Esophagus squamous epithelium (tissue), 5 donors: Measurements from ENCODE around the gene CD6. TPM values are rescaled to one million over a fixed set of nuclear protein-coding genes. Genes with fewer than 3 reads are reported as not detected.

Experiments used
- DNase-seq: peaks from one replicate; lab custom pipeline; 2025; lab: John Stamatoyannopoulos, UW
- H3K27ac ChIP-seq, 4 donors: fragments of 200-600 bp; sonication (generic); one replicate each; pipeline ENCODE4 v1.5.1; 2016 to 2019; ENCODE audit warnings: mild to moderate bottlenecking in 1 of 4
- H3K27me3 ChIP-seq, 4 donors: fragments of 200-600 bp; sonication (generic); 1 replicate in 3 of 4; 2 replicates in 1 of 4; pipeline versions ENCODE4 v1.5.1 to v1.6.0; 2017 to 2021; ENCODE audit warnings: antibody characterized with exemption in 1 of 4
- H3K36me3 ChIP-seq, 3 donors: fragments of 200-600 bp; sonication (generic); one replicate each; pipeline ENCODE4 v1.5.1; 2016 to 2019
- H3K4me1 ChIP-seq, 3 donors: fragments of 200-600 bp; sonication (generic); one replicate each; pipeline ENCODE4 v1.5.1; 2017 to 2019
- H3K4me3 ChIP-seq, 4 donors: fragments of 200-600 bp; sonication (generic); 1 replicate in 3 of 4; 2 replicates in 1 of 4; pipeline ENCODE4 v1.5.1; 2016 to 2019; ENCODE audit warnings: mild to moderate bottlenecking in 2 of 4, moderate library complexity in 1 of 4
- H3K9me3 ChIP-seq, 3 donors: fragments of 200-600 bp; sonication (generic); one replicate each; pipeline ENCODE4 v1.5.1; 2016 to 2019
- CTCF ChIP-seq, 6 experiments: fragments of 450-650 bp in 4 of 6; fragments of 200-600 bp in 2 of 6; sonication (generic) in 2 of 6; IDR thresholded peaks; one replicate each; pipeline ENCODE4 v1.5.1; 2016 to 2019; ENCODE audit warnings: antibody characterized with exemption in 6 of 6, mild to moderate bottlenecking in 4 of 6, moderate library complexity in 4 of 6
- POLR2A ChIP-seq, 4 donors: fragments of 450-650 bp; IDR thresholded peaks; one replicate each; pipeline ENCODE4 v1.6.1; 2017; ENCODE audit warnings: antibody characterized with exemption in 4 of 4, mild to moderate bottlenecking in 4 of 4, moderate library complexity in 3 of 4
- WGBS, 2 donors: methylation state at CpG; one replicate each; pipeline ENCODE4 v1.1.5; 2018; 5-methylcytosine and 5-hydroxymethylcytosine counted together
- intact Hi-C: fragments of 100-400 bp; cut with DNase I; formaldehyde crosslinking; loops from one replicate; pipeline ENCODE4 v1.15.0; 2022
- total RNA-seq, 4 donors: library from RNA; depleted of rRNA; stranded (reverse); fragments of >200 nt; gene quantifications; one replicate each; pipeline ENCODE4 v1.1.0, GENCODE V29; 2016
- donor health status: DM: yes; HTN: yes; CAD: no.

CD6 gene
- total RNA-seq, 4 donors from 2014 or later = 0.79 to 4.4 (median 1.4) TPM

DNA sequence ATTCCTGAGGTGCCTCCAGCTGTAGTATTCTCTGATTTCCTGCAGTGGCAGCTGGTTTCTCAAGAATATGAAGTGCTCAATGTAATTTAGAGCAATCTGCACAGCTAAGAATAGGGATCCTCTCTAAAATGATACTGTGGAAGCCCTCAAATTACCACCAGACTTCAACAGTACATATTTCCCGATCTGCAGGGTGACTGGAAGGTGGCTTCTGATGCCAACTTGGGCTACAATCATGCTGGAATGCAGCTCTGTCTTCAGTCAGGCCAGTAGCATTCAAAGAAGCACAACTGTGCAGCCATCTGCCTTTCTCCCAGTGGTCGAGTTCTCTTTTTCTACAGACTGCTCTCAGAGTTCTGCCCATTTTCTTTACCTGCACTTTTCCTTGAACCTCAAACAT is 75.4 kb downstream of the CD6 start:
- 42 to 78% methylated on average over 2 of the region's 2 CpGs for WGBS, 2 donors
- H3K4me3 ChIP-seq = no peak overlapping the region
- intact Hi-C loops = no loop called here
- H3K27ac ChIP-seq = no peak overlapping the region
- peaks cover 0 to 9% (median 5%) of the 10 kb centered on the region in 3 donors for H3K4me1 ChIP-seq
- no peak for TF ChIP-seq CTCF (IDR thresholded peaks at IDR 0.05)
- no peak for TF ChIP-seq POLR2A (IDR thresholded peaks at IDR 0.05)
- no peak for DNase-seq
- H3K9me3 ChIP-seq = no peaks in the 10 kb centered on the region
- H3K27me3 ChIP-seq = no peaks in the 10 kb centered on the region
- no peaks in the 10 kb centered on the region for H3K36me3 ChIP-seq

DNA sequence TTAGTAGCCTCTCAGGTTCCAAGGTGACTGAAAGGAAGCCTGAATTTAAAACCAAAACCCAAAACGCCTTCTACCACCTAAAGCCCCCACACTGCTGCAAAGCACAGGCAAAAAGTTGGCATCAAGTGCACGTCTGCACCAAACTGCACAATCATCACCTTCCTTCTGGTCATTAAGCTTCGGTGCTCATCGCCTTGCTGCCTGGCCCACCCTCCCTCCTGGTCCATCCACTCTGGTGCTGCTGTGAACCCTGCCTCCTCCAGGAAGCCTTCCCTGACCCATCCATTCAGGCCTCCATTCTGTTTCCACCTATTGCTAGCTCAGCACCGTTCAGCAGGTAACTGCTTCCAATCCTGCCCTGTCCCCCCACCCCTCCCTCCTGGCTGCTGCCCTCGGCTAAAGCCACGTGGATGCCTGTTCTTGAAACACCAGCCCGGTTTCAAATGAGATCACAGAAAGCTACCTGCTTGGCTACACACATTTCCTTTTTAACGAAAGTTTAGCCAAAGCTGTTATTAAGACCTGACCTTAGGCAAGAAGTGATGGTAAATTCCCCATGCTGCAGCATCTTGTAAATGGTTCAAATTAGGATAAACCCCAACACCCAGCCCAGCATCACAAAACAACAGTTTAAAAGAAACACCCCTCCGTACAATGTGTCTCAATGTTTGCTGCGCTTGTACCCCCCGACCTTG is 77.0 kb downstream of the CD6 start:
- intact Hi-C loops = no loop called here
- no peak for DNase-seq
- no peak overlapping the region for H3K4me3 ChIP-seq
- no peaks in the 10 kb centered on the region for H3K36me3 ChIP-seq
- 71 to 77% methylated on average over 10 to 11 of the region's 12 CpGs for WGBS, 2 donors
- H3K27me3 ChIP-seq = no peaks in the 10 kb centered on the region
- H3K9me3 ChIP-seq = no peaks in the 10 kb centered on the region
- H3K4me1 ChIP-seq = no peaks in the 10 kb centered on the region
- TF ChIP-seq CTCF (IDR thresholded peaks at IDR 0.05) (no peak), POLR2A (IDR thresholded peaks at IDR 0.05) (no peak)
- H3K27ac ChIP-seq = no peak overlapping the region

- no peak for DNase-seq
- no peak for TF ChIP-seq CTCF (IDR thresholded peaks at IDR 0.05)
- TF ChIP-seq POLR2A (IDR thresholded peaks at IDR 0.05) = no peak
- intact Hi-C loops = no loop called here
- H3K9me3 ChIP-seq = no peaks in the 10 kb centered on the region
- no peaks in the 10 kb centered on the region for H3K27me3 ChIP-seq
- no peaks in the 10 kb centered on the region for H3K36me3 ChIP-seq
- no peak overlapping the region for H3K4me3 ChIP-seq
- no peak overlapping the region for H3K27ac ChIP-seq
- WGBS, 2 donors = 59 to 61% methylated on average over 4 of the region's 4 CpGs
- no peaks in the 10 kb centered on the region for H3K4me1 ChIP-seq
Measured at GRCh38 chr11:61049063-61049377, 77.5 kb downstream of the CD6 start.

GRCh38 chr11:61049859-61050258 is 78.4 kb downstream of the CD6 start:
- intact Hi-C loops = no loop called here

More at GRCh38 chr11:61049859-61050258, 78.4 kb downstream of the CD6 start:
- Histone ChIP-seq H3K27ac (no peak overlapping the region), H3K36me3 (no peaks in the 10 kb centered on the region), H3K4me3 (no peak overlapping the region), H3K4me1 (no peaks in the 10 kb centered on the region), H3K27me3 (no peaks in the 10 kb centered on the region), H3K9me3 (no peaks in the 10 kb centered on the region)
- TF ChIP-seq POLR2A (IDR thresholded peaks at IDR 0.05) (no peak), CTCF (IDR thresholded peaks at IDR 0.05) (no peak)
- 28 to 30% methylated on average over 2 of the region's 2 CpGs for WGBS, 2 donors
- no peak for DNase-seq
